ENCODE results near the gene CSMD2. TPM values are rescaled to one million over a fixed set of nuclear protein-coding genes. Genes with fewer than 3 reads are reported as not detected.

The CSMD2 gene
- total RNA-seq, 4 donors from 2014 or later: 0.60 to 2.5 (median 1.2) TPM

- no peak for DNase-seq (ENCODE audit: low spot score in 2 of 2)
- Histone ChIP-seq H3K4me3 (no peak overlapping the region), H3K9me3 (no peaks in the 10 kb centered on the region), H3K36me3 (no peaks in the 10 kb centered on the region), H3K27me3 (no peaks in the 10 kb centered on the region), H3K4me1 (no peaks in the 10 kb centered on the region), H3K27ac (no peak overlapping the region)
- TF ChIP-seq CTCF (IDR thresholded peaks at IDR 0.05) (no peak), EP300 (IDR thresholded peaks at IDR 0.05) (no peak), POLR2A (IDR thresholded peaks at IDR 0.05) (no peak)
Measured at GRCh38 chr1:33872275-33872674, 292.8 kb downstream of the CSMD2 start.

GRCh38 chr1:33867684-33868083, 297.3 kb downstream of the CSMD2 start:
- Histone ChIP-seq H3K4me3 (no peak overlapping the region), H3K27me3 (no peaks in the 10 kb centered on the region), H3K27ac (no peak overlapping the region), H3K36me3 (no peaks in the 10 kb centered on the region), H3K4me1 (no peaks in the 10 kb centered on the region), H3K9me3 (no peaks in the 10 kb centered on the region)
- TF ChIP-seq CTCF (IDR thresholded peaks at IDR 0.05): no peak
- TF ChIP-seq POLR2A (IDR thresholded peaks at IDR 0.05): no peak
- no peak for TF ChIP-seq EP300 (IDR thresholded peaks at IDR 0.05)
- WGBS, 2 donors: 85 to 100% methylated on average over 1 of the region's 1 CpG
- no peak for DNase-seq (ENCODE audit: low spot score in 2 of 2)

GRCh38 chr1:33866281-33866680, 298.7 kb downstream of the CSMD2 start:
- DNase-seq (ENCODE audit: low spot score in 2 of 2): peak in 1 of 2 donors; percentile 14
- 53 to 59% methylated on average over 6 of the region's 6 CpGs for WGBS, 2 donors
- H3K36me3 ChIP-seq: no peaks in the 10 kb centered on the region

GRCh38 chr1:33864460-33865389, 300.3 kb downstream of the CSMD2 start:
- H3K4me1 ChIP-seq: no peaks in the 10 kb centered on the region
- no peaks in the 10 kb centered on the region for H3K27me3 ChIP-seq
- no peaks in the 10 kb centered on the region for H3K9me3 ChIP-seq
- TF ChIP-seq EP300 (IDR thresholded peaks at IDR 0.05) (no peak), CTCF (IDR thresholded peaks at IDR 0.05) (no peak), POLR2A (IDR thresholded peaks at IDR 0.05) (no peak)
- DNase-seq (ENCODE audit: low spot score in 2 of 2): no peak
- H3K27ac ChIP-seq: no peak overlapping the region
- no peaks in the 10 kb centered on the region for H3K36me3 ChIP-seq
- H3K4me3 ChIP-seq: no peak overlapping the region
- WGBS, 2 donors: 68 to 75% methylated on average over 14 of the region's 14 CpGs

More at GRCh38 chr1:33866281-33866680, 298.7 kb downstream of the CSMD2 start:
- Histone ChIP-seq H3K4me3 (no peak overlapping the region), H3K4me1 (no peaks in the 10 kb centered on the region), H3K27me3 (no peaks in the 10 kb centered on the region), H3K27ac (no peak overlapping the region), H3K9me3 (no peaks in the 10 kb centered on the region)
- TF ChIP-seq CTCF (IDR thresholded peaks at IDR 0.05) (no peak), EP300 (IDR thresholded peaks at IDR 0.05) (no peak), POLR2A (IDR thresholded peaks at IDR 0.05) (no peak)

GRCh38 chr1:33863779-33864178, 301.3 kb downstream of the CSMD2 start, which contains the start of gene HMGB4:
TSS of gene HMGB4 (plus strand) at chr1:33864079. CDS start at chr1:33864192, 113 bp downstream.
- no peaks in the 10 kb centered on the region for H3K36me3 ChIP-seq
- WGBS, 2 donors: 83 to 85% methylated on average over 3 of the region's 3 CpGs
- TF ChIP-seq CTCF (IDR thresholded peaks at IDR 0.05): no peak
- TF ChIP-seq POLR2A (IDR thresholded peaks at IDR 0.05): no peak
- no peak for TF ChIP-seq EP300 (IDR thresholded peaks at IDR 0.05)
- H3K4me3 ChIP-seq: no peak within 1 kb of the TSS
- H3K4me1 ChIP-seq: no peaks in the 10 kb centered on the region
- DNase-seq (ENCODE audit: low spot score in 2 of 2): no peak
- no peaks in the 10 kb centered on the region for H3K9me3 ChIP-seq
- H3K27me3 ChIP-seq: no peaks in the 10 kb centered on the region
- H3K27ac ChIP-seq: no peak within 1 kb of the TSS
